GM18907 (cell line): ENCODE data around the gene WDSUB1.

Experiments
- ATAC-seq: cut with Tn5 transposase; IDR thresholded peaks from one replicate; pipeline ENCODE4 v1.9.1; 2021; ENCODE audit warnings: mild to moderate bottlenecking, moderate library complexity; ENCODE audit not compliant: unreplicated experiment

Gene WDSUB1

DNA sequence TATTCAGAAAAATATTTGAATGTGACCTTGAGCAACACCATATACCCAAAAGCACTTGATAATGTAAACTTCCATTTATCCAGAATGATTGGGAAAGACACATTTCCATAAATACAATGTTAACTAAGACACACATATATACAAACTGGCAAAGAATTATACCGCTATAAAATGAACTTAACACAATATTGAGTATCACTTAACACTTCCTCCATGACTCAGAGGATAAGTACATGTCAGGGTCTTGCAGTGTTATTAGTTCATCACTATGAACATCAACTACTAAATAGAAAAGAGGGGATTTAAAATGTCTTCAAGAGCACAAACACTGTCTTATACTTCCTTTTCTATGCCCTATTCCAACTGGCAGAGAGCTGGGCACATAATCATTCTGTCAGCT is 18.6 kb downstream of the WDSUB1 start:
- ATAC-seq = no peak

DNA sequence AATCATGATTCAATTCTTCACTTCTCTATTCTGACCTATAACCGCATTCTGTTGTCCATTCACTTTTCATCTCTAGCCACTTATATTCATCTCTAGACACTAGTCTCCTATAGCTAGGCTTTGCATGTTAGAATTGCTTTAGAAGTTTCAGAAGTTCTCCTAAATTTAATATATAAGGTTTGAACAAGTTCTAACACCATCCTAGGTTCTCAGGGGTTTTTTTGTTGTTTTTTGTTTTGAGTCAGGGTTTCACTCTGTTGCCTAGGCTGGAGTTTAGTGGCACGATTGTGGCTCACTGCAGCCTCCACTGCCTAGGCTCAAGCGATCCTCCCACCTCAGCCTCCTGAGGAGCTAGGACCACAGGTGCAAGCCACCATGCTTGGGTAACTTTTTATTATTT is 19.9 kb downstream of the WDSUB1 start:
- ATAC-seq = no peak

DNA sequence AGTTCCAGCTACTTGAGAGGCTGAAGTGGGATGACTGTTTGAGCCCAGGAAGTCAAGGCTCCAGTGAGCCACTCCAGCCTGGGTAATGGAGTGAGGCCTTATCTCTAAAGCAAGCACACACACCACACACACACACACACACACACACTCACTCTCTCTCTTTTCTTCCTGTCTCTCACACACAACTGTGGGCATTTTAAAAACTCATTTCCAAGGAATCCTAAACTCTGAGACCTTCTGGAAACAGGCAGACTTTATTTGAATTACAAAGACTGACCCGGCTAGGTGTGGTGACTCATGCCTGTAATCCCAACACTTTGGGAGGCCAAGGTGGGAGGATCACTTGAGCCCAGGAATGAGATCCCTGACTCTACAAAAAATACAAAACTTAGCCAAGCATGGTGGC is 21.3 kb downstream of the WDSUB1 start:
- no peak for ATAC-seq

DNA sequence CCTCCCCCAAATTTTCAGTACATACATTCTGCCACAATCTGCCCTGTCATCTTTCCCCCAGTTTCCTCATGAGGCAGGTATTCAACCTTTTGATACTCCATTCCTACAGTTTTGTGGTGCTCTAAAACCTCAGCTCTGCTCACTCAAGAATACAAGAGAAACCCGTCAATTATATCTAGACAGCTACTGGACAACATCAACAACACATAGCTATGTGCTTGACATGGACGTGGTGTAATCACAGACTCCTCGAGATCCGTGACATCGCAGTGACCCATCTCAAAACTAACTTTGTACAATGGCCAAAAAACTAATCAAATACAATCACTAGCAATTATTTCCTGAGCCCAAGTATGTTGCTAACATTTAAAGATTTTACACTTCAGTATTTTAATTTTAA is 23.6 kb downstream of the WDSUB1 start:
- ATAC-seq = no peak

DNA sequence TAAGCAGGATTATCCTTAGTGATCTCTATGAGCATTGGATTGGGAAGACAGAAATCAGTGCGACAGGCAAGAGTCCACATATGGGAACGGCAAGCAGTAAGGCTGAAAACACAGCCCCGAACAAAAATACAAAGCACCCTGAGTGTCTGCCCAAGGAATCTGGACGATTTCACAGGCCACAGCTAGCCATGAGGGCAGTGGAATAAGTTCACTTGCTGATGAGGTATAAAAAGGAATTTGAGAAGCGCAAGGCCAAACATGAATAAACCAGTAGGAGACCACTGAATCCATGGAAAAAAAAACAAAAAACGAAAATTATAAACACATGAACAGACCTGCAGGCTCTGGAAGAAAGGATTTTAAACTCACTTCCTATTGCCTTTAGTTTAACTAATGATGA is 24.3 kb downstream of the WDSUB1 start:
- no peak for ATAC-seq

DNA sequence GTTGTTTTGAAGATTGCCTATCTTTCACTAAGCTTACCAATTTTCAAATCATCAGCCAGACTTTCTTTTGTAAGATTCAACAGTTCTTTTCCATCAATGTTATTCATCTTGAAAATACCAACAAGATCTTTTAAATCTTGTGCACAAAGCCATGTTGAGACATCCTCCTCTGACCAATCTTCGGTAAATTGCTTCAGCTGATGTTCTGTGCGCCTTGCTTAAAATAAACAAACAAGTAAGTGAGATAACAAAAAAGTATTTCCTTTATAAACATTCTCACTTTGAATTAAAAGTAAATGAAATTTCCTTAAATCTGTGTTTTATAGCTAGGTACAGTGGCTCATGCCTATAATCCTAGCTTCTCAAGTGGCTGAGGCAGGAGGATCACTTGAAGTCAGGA is 30.3 kb downstream of the WDSUB1 start:
- ATAC-seq = no peak

DNA sequence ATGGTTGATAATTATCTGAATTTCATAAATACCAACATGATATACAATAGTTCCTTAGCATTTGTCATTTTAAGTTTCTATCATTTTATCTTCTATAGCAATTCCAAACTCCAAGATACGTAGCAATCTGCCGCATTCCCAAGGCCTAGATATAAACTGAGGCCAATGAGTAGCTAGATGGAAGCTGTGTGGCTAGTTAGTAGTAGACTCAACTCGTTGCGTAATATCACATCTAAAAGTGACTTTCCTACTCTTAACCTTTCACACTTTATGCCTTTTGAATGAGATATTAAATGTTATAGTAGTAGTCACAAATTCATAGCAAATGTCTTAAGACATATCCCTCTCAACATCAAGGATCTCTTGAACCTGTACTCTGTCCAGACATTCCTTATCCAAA is 33.6 kb downstream of the WDSUB1 start:
- ATAC-seq = no peak

DNA sequence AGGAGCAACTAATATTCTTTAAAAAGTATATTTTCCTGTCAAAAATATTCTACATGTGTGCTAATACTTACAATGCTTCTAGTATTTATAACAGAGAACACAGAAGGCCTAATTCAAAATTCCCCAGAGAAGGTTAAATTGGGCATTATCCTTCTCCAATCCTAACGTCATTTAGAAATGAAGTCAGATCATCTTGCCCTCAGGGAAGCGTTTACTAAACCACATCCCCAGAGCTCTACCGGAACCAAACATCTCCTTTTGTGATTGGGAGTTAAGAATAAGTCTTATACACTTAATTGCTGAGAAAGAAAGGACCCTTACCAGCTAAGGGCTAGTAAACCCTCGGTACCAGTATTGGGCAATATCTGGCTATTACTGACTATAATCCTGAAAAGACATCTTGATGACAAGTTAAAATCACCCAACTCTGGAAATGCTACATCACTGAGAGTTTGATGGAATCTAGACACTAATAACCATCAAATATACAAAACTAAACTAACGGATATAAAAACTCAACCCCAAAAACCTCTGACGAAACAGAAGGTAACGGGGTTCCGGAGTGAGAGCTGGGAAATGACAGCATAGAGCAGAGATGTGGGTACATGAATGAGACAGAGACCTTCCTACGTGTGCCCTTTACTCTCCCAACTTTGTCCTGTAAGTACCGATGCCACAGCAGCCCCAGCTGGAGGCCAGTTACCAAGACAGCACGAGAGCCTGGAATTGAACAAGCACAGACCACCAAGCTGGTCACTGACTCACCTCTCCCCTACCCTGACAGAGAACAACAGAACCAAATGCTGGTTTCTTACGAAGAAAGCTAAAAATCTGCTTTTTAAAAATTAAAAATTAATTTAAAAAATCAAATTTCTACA is 35.0 kb downstream of the WDSUB1 start:
- no peak for ATAC-seq

DNA sequence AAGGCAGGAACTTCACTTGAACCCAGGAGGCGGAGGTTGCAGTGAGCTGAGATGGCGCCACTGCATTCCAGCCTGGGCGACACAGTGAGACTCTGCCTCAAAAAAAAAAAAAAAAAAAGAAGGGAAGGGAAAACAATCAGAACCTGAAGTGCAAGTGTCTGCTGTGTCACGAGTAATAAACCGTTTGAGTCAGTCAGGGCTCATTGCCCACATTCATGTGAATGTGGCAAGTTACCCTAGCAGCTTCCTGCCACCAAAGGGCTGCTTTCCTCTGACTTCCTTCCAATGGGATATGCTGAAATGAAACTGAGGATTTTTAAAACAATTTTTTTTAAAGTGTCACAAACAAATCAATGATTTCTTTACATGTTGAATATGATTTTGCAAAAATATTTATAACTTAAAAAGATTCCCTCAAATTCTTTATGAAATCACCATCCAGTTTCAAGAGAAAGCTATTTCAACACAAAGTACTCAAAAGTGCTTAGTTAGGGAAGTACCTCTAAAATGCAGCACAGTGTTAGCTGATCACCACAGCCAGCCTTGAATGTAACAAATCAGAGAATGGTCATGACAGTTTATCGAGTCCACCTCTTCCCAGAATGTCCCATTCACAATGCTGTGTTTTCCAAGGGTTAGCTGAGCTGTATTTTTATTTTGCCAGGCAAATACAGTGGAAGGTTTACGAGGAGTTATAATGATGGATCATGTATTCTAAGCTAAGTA is 36.4 kb downstream of the WDSUB1 start:
- peak; percentile 76 for ATAC-seq

DNA sequence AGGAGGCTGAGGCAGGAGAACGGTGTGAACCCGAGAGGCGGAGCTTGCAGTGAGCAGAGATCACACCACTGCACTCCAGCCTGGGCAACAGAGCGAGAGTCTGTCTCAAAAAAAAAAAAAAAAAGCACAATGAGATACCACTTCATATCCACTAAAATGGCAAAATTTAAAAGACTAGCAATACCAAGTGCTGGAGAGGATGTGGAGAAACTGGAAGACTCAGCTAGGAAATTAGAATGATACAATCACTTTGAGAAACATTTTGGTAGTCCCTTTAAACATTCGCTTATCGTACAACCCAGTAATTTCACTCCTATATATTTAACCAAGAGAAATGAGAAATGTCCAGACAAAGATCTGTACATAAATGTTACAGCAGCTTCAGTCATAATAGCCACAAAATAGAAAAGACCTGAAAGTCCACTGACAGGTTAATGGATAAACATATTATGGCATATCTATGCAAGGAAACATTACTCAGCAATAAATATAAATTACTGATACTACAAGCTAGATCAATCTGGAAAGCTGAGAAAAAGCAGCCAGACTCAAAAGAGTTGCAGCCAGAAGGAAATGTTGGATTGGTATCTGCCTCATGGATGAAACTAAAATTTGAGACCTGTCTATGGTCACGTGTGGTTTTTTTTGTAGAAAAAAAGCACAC is 40.0 kb downstream of the WDSUB1 start:
- ATAC-seq = no peak

DNA sequence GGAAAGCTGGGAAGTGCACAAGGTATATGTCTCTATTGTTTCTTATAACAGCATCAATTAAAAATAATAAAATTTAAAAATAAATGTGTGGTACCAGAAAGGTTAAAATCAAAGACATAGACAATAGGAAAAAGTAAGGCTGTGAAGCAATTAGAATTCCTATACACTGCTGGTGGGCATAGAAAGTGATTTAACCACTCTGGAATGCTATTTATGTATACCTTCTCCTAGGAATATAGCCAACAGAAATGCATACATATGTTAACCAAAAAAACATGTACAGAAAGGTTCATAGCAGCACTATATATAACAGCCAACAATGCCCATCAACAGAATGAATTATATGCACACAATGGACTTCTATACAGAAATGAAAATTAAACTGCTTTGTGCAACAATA is 43.0 kb downstream of the WDSUB1 start:
- no peak for ATAC-seq

DNA sequence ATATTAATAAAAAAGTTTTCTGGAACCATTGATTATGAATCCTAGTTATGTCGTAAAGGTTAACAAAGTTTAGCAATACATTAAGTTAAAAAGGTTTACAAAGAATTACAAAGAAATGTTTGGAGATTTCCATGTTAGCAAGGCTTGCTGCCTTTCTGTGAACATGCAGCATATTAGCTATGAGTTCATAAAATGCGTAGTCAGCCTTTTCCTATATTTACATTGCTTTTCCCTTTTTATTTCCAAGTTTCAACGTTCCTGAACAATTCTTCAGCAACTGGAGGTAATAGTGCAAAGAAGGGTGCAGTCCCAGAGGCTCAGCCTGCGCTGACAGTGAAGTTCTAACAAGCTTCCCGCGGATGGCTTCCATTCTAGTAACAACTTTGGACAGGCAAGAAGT is 51.6 kb downstream of the WDSUB1 start:
- ATAC-seq = no peak

DNA sequence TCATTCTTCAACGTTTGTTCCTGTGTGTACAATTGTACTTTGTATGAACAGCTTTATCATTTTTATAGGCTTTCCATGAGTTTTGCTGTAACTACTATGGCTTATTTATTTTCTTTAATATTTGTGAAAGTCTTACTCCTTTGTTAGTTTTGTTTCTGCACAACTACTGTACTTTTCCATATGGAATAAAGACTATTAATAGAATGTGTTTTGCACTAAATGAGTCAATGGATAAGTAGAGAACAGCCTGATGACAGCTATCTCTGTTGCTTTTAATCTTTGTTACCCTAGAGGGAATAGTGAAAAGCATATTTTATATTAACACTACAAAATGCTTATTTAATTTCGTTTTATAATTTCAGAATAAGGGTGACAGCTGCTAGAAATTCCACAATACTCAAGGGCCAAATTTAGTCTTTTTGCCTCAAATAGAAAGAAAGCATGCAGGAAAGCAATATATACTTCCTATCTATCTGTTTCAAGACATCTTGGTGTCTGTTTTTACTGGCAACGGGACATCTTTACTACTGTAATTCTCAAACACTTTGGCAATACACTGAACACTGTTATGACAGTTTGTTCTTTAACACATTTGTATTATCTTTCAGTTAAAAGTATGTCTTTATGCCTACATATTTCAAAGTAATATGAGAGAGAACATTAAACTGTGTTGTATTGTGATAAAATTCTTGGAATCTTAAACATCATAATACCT is 53.9 kb downstream of the WDSUB1 start:
- ATAC-seq = no peak

DNA sequence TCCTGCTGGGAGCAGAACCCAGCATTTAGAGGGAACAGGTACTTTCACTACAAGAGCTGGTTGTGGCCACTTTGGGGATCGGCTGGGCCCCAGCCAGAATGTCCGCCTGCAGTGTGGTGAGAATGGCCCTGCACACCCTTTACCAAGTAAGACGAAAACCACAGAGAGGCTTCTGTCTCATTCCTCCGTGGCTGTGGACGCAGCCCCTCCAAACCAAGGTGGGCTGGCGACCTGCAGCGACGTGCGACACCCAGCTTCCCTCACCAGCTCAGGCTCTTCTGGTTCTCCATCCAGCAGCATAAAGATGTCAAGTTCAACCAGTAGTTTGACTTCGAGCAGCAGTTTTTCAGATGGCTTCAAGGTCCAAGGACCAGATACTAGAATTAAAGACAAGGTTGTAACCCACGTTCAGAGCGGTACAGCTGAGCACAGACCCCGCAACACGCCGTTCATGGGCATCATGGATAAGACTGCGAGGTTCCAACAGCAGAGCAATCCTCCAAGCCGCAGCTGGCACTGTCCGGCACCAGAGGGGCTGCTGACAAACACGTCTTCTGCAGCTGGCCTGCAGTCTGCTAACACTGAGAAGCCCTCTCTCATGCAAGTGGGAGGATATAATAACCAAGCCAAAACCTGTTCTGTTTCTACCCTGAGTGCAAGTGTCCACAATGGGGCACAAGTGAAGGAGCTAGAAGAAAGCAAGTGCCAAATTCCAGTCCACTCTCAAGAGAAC is 56.2 kb downstream of the WDSUB1 start:
- no peak for ATAC-seq

DNA sequence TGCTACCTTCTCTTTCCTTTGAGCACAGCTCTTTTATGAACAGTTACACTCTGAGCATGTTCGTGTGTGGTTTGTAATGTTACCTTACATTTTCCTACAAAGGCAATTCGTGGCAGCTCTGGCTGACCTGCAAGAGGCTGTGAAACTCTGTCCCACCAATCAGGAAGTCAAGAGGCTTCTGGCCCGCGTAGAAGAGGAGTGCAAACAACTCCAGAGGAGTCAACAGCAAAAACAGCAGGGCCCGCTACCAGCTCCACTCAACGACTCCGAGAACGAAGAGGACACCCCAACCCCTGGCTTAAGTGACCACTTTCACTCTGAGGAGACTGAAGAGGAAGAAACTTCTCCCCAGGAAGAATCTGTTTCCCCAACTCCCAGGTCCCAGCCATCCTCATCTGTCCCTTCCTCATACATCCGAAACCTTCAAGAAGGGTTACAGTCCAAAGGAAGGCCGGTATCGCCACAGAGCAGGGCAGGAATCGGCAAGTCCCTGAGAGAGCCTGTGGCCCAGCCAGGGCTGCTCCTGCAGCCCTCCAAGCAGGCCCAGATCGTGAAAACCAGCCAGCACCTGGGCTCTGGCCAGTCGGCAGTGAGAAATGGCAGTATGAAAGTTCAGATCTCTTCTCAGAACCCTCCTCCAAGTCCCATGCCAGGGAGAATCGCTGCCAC is 56.9 kb downstream of the WDSUB1 start:
- ATAC-seq = no peak

DNA sequence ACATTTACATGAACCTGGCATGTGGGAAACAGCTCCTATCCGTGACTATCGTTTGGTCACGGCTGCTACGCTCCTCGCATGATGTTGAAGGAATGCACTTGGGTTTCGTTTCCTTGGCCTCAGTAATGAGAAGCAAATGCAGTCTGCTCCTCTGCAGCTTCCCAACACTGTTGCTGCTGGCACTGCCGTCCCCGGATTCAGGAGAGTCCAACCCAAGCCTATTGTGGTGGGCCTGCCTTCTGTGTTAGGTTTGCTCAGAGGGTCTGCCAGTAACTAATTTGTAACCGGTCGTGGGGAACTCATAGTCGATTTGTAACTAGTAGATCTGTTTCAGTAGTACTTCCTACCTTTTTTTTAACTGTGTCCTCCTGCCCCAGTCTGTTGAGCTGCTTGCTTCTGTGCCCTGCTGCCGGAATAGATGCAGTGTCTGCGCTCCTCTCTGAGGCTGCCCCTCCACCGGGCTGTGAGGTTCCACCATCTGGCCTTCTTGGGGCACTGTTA is 58.4 kb downstream of the WDSUB1 start:
- no peak for ATAC-seq

DNA sequence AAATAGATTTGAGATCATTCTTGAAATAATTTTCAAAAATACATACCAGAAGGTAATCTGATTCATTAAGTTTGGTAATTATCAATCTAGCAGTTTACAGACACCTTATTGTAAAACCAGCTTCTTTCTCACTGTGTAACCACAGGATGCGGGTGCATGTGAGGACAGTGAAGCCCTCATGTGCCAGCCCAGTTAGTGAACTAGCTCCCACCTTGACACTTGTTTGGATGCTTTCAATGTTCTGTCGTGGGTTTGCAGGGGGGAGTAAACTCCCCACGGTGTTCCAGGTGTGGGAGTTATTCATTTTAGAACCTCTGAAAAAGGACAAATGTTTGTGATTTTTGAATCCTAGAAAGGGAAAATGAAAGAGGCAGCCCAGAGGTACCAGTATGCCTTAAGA is 59.0 kb downstream of the WDSUB1 start:
- no peak for ATAC-seq

DNA sequence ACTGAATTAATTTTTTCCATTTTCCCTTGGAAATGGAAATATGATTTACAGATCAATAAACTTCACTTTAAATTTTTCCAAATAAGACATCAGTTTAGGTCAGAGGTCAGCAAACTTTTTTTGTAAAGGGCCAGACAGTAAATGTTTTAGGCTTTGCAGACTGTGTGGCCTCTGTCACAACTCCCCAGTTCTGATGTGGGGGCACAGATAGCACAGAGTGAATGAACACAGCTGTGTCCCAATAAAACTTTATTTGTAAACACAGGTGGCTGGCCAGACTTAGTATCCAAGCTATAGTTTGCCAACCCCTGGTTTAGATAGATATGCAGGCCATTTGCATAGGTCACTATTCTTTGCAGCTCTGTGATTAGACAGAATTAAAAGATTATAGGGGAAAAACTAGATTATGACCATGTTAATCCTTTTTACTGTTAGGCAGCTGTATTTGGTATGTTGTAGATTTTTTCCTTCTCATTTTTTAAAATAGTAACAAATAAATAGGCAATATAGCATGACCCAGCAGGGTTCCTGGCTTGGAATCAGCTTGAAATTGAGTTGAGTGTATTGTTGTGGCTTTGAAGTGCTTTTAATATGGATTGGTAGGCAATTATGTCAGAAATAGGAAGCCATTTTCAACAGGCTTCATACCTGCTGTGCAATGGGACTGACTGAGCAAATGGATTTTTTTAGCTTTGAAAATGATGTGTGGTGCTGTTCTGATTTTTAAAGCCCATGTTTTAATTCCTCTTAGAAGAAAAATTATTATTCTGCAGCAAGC is 59.7 kb downstream of the WDSUB1 start:
- no peak for ATAC-seq

DNA sequence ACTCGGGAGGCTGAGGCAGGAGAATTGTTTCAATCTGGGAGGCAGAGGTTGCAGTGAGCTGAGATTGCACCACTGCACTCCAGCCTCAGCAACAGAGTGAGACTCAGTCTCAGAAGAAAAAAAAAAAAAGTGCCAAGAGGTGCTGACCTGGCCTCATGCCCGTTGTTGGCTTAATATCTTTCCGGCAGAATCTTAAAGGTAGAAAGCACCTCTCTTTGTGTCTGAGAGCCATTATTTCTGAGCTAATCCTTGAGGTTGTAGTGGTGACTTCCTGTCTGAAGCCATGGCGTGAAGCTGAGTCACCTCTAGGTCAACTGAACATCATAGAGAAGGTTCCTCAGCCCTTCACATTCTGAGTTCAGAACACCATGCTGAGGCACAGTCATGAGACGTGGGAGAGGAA is 60.4 kb downstream of the WDSUB1 start:
- ATAC-seq = no peak
